ENCODE measurements around the gene FBRSL1. TPM values are rescaled to one million over a fixed set of nuclear protein-coding genes. Genes with fewer than 3 reads are reported as not detected.

The FBRSL1 gene
- total RNA-seq, 1 experiment from 2014 or later, result 119 TPM

GRCh38 chr12:132469423-132469822 lies 20.5 kb upstream of the FBRSL1 start:
- no peak for DNase-seq
- CTCF ChIA-PET, result no interaction called here
- Mint-ChIP-seq H3K4me3 (ENCODE audit: low read depth, unreplicated experiment) (no peak overlapping the region), H3K4me1 (ENCODE audit: low read depth, unreplicated experiment) (peaks cover 18% of the 10 kb centered on the region), H3K27ac (ENCODE audit: unreplicated experiment) (no peak overlapping the region), H3K36me3 (ENCODE audit: insufficient read depth, unreplicated experiment) (peaks cover 14% of the 10 kb centered on the region), H3K9me3 (ENCODE audit: low read depth, unreplicated experiment) (no peaks in the 10 kb centered on the region), H3K27me3 (ENCODE audit: unreplicated experiment) (peaks cover 49% of the 10 kb centered on the region)
- no peak for TF ChIP-seq CTCF (IDR thresholded peaks at IDR 0.05; ENCODE audit: unreplicated experiment)
- intact Hi-C loops (cut with micrococcal nuclease; ENCODE audit: unreplicated experiment), result no loop called here
- no TSS peak for BruUV-seq (replicated peaks)

DNA sequence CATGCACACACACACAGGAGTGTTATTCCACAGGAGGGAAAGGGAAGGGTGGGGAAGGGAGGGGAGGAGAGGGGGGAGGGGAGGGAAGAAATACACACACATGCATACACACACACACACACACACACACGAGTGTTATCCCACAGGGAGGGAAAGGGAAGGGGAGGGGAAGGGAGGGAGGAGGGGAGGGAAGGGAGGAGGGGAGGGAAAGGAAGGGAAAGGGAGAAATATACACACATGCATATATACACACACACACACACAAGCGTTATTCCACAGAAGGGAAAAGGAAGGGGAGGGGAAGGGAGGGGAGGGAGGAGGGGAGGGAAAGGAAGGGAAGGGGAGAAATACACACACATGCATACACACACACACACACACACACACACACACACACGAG lies 19.6 kb upstream of the FBRSL1 start:
- CTCF ChIA-PET, result no interaction called here
- BruUV-seq (replicated peaks), result no TSS peak
- Mint-ChIP-seq H3K4me1 (ENCODE audit: low read depth, unreplicated experiment) (peaks cover 18% of the 10 kb centered on the region), H3K27me3 (ENCODE audit: unreplicated experiment) (peaks cover 50% of the 10 kb centered on the region), H3K27ac (ENCODE audit: unreplicated experiment) (no peak overlapping the region), H3K9me3 (ENCODE audit: low read depth, unreplicated experiment) (no peaks in the 10 kb centered on the region), H3K36me3 (ENCODE audit: insufficient read depth, unreplicated experiment) (peaks cover 16% of the 10 kb centered on the region), H3K4me3 (ENCODE audit: low read depth, unreplicated experiment) (no peak overlapping the region)
- intact Hi-C loops (cut with micrococcal nuclease; ENCODE audit: unreplicated experiment), result no loop called here
- DNase-seq, result no peak
- TF ChIP-seq CTCF (IDR thresholded peaks at IDR 0.05; ENCODE audit: unreplicated experiment), result no peak

DNA sequence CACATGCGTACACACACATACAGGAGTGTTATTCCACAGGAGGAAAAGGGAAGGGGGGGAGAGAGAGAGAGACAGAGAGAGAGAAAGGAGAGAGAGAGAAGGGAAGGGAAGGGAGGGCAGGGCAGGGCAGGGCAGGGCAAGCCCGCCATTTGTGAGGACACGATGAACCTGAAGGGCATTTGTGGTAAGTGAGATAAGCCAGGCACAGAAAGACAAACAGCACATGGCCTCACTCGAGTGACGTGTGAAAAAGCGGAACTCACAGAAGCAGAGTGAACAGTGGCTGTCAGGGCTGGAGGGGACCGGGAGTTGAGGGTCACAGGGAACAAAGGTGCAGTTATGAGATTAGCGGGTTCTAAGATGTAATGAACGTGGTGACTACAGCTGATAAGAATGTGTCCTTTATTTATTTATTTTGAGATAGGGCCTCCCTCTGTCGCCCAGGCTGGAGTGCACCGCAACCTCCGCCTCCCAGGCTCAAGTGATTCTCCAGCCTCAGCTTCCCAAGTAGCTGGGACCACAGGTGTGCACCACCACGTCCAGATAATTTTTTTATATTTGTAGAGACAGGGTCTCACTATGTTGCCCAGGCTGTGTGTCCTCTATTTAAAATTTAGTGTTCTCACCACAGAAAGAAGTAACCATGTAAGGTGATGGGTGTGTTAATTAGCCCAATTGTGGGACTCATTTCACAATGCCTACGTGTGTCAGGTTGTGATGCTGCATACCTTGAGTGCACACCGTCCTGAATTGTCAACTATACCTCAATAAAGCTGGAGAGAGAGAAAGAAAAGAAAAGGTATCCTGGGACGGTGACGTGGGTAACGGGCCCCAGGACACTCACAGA lies 18.7 kb upstream of the FBRSL1 start:
- Mint-ChIP-seq H3K4me3 (ENCODE audit: low read depth, unreplicated experiment) (no peak overlapping the region), H3K27me3 (ENCODE audit: unreplicated experiment) (peaks cover 51% of the 10 kb centered on the region), H3K27ac (ENCODE audit: unreplicated experiment) (no peak overlapping the region), H3K9me3 (ENCODE audit: low read depth, unreplicated experiment) (peaks cover 3% of the 10 kb centered on the region), H3K36me3 (ENCODE audit: insufficient read depth, unreplicated experiment) (peaks cover 24% of the 10 kb centered on the region), H3K4me1 (ENCODE audit: low read depth, unreplicated experiment) (peaks cover 20% of the 10 kb centered on the region)
- CTCF ChIA-PET, result no interaction called here
- intact Hi-C loops (cut with micrococcal nuclease; ENCODE audit: unreplicated experiment), result no loop called here
- no TSS peak for BruUV-seq (replicated peaks)
- no peak for TF ChIP-seq CTCF (IDR thresholded peaks at IDR 0.05; ENCODE audit: unreplicated experiment)
- DNase-seq, result peak; percentile 50

- CTCF ChIA-PET, result no interaction called here
- DNase-seq, result no peak
- intact Hi-C loops (cut with micrococcal nuclease; ENCODE audit: unreplicated experiment), result no loop called here
- peaks cover 18% of the 10 kb centered on the region for H3K4me1 Mint-ChIP-seq (ENCODE audit: low read depth, unreplicated experiment)
- H3K27me3 Mint-ChIP-seq (ENCODE audit: unreplicated experiment), result peaks cover 52% of the 10 kb centered on the region
- BruUV-seq (replicated peaks), result no TSS peak
- no peak overlapping the region for H3K27ac Mint-ChIP-seq (ENCODE audit: unreplicated experiment)
- no peak overlapping the region for H3K4me3 Mint-ChIP-seq (ENCODE audit: low read depth, unreplicated experiment)
- peaks cover 30% of the 10 kb centered on the region for H3K36me3 Mint-ChIP-seq (ENCODE audit: insufficient read depth, unreplicated experiment)
- no peak for TF ChIP-seq CTCF (IDR thresholded peaks at IDR 0.05; ENCODE audit: unreplicated experiment)
- H3K9me3 Mint-ChIP-seq (ENCODE audit: low read depth, unreplicated experiment), result peaks cover 3% of the 10 kb centered on the region
These were observed 18.1 kb upstream of the FBRSL1 start for GRCh38 chr12:132471858-132472255.
